Astrocyte of the cerebellum (primary cell): ENCODE data around the gene SSRP1.

Experiments used
- DNase-seq: peaks from one replicate; pipeline ENCODE4 v3.0.0-alpha.2; 2011; ENCODE audit warnings: low read depth
- H3K4me3 ChIP-seq: 2 replicates; pipeline ENCODE4 v1.5.1; 2011; ENCODE audit warnings: mild to moderate bottlenecking, low read depth, low read length, moderate library complexity
- in situ Hi-C: cut with HindIII; loops from 2 replicates; pipeline ENCODE4 v1.10.0; 2017; ENCODE audit warnings: low sequenced_read_pairs
- TF ChIP-seq, protein P1 (sequence below): IDR thresholded peaks from 2 replicates; pipeline ENCODE4 v1.5.1; 2012; ENCODE audit warnings: low read length, low read depth, moderate library complexity, mild to moderate bottlenecking; ENCODE audit errors: missing control alignments

Gene SSRP1

GRCh38 chr11:57335023-57335342, 709 bp downstream of the SSRP1 start:
- H3K4me3 ChIP-seq, result peak overlapping the region; percentile 76
- in situ Hi-C loops, result no loop called here
- TF ChIP-seq, protein P1, sequence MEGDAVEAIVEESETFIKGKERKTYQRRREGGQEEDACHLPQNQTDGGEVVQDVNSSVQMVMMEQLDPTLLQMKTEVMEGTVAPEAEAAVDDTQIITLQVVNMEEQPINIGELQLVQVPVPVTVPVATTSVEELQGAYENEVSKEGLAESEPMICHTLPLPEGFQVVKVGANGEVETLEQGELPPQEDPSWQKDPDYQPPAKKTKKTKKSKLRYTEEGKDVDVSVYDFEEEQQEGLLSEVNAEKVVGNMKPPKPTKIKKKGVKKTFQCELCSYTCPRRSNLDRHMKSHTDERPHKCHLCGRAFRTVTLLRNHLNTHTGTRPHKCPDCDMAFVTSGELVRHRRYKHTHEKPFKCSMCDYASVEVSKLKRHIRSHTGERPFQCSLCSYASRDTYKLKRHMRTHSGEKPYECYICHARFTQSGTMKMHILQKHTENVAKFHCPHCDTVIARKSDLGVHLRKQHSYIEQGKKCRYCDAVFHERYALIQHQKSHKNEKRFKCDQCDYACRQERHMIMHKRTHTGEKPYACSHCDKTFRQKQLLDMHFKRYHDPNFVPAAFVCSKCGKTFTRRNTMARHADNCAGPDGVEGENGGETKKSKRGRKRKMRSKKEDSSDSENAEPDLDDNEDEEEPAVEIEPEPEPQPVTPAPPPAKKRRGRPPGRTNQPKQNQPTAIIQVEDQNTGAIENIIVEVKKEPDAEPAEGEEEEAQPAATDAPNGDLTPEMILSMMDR, result no peak
- DNase-seq, result no peak

DNA sequence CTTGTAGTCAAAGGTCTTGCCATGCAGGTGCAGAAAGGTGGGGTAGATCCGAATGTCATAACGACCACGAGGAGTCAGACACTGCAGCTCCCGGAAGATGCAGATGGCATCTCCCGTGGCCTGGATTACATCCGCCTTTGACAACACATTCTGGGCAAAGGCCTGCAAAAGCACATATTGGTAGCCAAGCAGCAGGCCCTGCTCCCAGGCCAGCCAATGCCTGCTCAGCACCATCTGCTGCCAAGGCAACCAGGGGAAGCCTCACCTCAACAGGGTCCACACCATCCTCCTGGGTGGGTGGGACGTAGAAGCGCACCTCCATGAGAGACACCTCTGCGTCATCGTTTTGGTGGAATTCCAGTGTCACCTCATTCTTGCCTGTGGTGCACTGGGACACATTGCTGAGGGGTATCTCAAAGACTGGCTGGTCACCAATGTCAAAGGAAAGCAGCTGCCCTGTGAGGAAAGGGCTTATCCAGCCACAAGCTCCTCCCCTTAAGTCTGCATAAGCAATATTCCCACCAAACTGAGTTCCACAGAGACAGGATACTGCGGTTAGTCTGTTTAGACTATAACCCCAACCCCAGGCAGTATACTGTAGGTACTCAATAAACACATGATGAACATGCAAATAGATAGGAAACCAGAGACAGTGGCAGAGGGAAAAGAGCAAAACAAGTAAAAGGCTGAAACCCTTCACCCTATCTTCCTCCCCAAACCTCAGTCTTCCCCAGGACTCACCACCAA, 2.8 kb downstream of the SSRP1 start:
- TF ChIP-seq, protein P1, result no peak
- DNase-seq, result no peak
- in situ Hi-C loops, result no loop called here
- no peak overlapping the region for H3K4me3 ChIP-seq

DNA sequence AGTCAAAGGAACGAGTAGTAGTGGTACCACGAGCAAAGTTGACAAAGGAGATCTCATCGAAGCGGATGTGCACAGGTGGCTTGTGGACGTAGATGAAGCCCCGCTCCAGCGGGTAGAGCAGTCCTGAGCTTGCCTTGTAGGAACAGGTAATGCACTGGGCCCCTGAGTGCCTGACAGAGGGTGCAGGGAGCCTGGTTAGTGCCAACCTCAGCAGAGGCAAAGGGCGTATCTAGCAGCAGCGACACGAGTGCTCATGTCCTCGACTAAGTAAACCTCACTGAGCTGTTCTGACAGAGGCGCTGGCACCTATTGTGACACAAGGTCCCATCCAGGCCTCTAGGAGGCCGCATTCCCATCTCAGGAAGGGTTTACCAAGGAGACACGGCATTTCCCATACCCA, 4.0 kb downstream of the SSRP1 start:
- H3K4me3 ChIP-seq, result no peak overlapping the region
- in situ Hi-C loops, result no loop called here
- no peak for DNase-seq
- TF ChIP-seq, protein P1, result no peak

DNA sequence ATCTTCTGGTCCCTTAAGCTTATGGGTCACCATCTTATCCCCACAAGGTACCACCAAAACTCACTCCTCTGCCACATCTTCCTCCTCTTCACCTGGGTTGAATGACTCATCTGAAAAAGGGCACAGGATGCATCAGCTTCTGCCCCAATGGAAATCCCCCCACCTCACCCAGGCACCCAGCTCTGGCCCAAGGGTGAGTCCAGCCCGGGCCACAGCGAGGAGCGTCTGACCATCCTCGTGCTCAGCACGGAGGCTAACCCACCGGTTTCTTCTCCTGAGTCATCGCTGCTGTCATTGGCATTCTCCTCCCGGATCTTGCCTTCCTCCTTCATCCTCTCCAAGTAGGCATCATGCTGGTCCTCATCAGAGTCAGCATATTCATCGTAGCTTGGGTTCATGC, 5.7 kb downstream of the SSRP1 start:
- in situ Hi-C loops, result no loop called here
- TF ChIP-seq, protein P1, result no peak

GRCh38 chr11:57327721-57328120, 8.0 kb downstream of the SSRP1 start:
- in situ Hi-C loops, result loop anchor here (5.0 kb wide), 1 partner anchor 205 kb away; the partner anchor contains the start of gene TIMM10
- no peak overlapping the region for H3K4me3 ChIP-seq
- no peak for DNase-seq
- TF ChIP-seq, protein P1, result no peak

More for the DNA sequence above, 5.7 kb downstream of the SSRP1 start:
- no peak for DNase-seq
- no peak overlapping the region for H3K4me3 ChIP-seq

DNA sequence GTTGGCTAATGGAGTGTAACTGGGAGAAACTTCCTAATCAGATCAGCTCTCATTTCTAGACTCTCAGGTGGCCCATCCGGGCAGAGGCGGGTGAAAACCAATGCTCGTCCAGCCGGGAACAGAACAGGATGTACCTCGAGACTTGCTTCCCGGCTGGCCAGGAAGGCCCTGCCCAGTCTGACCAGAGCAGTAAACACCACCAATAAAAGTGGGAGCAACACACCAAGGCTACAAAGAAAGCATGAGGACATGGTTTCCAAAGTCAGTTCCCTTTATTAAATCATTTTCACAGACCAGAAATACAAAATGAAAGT, 10.0 kb downstream of the SSRP1 start:
- TF ChIP-seq, protein P1, result no peak
- DNase-seq, result no peak
- in situ Hi-C loops, result loop anchor here (5.0 kb wide), 1 partner anchor 207 kb away; the partner anchor contains the start of gene TIMM10
- peak overlapping the region; percentile 55 for H3K4me3 ChIP-seq
